Measurements from ENCODE around the gene CLSTN2. TPM values are rescaled to one million over a fixed set of nuclear protein-coding genes. Genes with fewer than 3 reads are reported as not detected.

CLSTN2 gene
- total and polyA plus RNA-seq, 8 donors: 0.31 to 1.1 (median 0.61) TPM

DNA sequence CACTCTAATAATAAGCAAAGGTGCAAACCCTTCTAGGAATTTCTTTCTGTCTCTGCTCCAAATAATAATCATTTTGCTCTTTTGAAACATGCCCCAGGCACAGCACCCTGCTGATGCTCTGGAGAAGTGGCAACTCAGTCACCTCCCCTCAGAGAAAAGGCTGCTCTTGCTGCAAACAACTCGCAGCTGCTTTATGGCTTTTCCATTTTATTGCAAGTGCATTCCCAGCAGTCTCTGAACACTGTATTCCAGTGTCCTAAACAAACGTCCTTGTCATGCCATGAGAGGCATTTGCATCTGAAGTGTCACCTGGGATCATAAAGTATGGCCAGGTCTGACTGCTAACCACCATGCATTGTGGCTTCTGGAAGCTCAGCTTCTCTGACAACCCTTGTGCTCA, 384.8 kb downstream of the CLSTN2 start:
- no peak for ATAC-seq
- no peaks in the 10 kb centered on the region for H3K9me3 ChIP-seq

DNA sequence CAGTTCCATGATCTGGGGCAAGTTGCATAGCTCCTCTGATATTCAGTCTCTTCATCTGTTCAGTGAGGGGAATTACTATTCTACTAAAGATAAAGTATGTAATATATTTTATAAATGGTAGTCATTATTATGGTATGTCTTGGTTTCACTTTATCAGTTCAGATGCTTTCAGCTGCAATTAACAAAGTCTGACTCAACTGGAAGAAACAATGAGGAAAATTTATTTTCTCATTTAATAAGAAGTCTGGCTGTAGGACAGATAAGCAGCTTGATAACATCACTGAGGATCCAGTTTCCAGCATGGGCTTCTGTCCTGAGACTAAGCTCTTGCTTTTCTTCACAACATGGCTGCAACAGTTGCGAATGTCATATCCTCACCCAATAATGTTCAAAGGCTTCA, 388.6 kb downstream of the CLSTN2 start:
- TF ChIP-seq, protein P1, sequence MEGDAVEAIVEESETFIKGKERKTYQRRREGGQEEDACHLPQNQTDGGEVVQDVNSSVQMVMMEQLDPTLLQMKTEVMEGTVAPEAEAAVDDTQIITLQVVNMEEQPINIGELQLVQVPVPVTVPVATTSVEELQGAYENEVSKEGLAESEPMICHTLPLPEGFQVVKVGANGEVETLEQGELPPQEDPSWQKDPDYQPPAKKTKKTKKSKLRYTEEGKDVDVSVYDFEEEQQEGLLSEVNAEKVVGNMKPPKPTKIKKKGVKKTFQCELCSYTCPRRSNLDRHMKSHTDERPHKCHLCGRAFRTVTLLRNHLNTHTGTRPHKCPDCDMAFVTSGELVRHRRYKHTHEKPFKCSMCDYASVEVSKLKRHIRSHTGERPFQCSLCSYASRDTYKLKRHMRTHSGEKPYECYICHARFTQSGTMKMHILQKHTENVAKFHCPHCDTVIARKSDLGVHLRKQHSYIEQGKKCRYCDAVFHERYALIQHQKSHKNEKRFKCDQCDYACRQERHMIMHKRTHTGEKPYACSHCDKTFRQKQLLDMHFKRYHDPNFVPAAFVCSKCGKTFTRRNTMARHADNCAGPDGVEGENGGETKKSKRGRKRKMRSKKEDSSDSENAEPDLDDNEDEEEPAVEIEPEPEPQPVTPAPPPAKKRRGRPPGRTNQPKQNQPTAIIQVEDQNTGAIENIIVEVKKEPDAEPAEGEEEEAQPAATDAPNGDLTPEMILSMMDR (IDR thresholded peaks at IDR 0.05): no peak
- Histone ChIP-seq H3K4me1 (no peaks in the 10 kb centered on the region), H3K27ac (no peak overlapping the region), H3K9me3 (no peaks in the 10 kb centered on the region), H3K36me3 (no peaks in the 10 kb centered on the region), H3K4me3 (no peak overlapping the region), H3K27me3 (no peaks in the 10 kb centered on the region)
- intact Hi-C loops (cut with DNase I): no loop called here
- ATAC-seq: no peak
- no peak for DNase-seq

More for the DNA sequence above, 384.8 kb downstream of the CLSTN2 start:
- no peak for DNase-seq
- intact Hi-C loops (cut with DNase I): no loop called here
- H3K27me3 ChIP-seq: no peaks in the 10 kb centered on the region
- TF ChIP-seq, protein P1 (IDR thresholded peaks at IDR 0.05): no peak
- no peak overlapping the region for H3K4me3 ChIP-seq
- no peaks in the 10 kb centered on the region for H3K36me3 ChIP-seq
- H3K27ac ChIP-seq: no peak overlapping the region
- H3K4me1 ChIP-seq: no peaks in the 10 kb centered on the region

DNA sequence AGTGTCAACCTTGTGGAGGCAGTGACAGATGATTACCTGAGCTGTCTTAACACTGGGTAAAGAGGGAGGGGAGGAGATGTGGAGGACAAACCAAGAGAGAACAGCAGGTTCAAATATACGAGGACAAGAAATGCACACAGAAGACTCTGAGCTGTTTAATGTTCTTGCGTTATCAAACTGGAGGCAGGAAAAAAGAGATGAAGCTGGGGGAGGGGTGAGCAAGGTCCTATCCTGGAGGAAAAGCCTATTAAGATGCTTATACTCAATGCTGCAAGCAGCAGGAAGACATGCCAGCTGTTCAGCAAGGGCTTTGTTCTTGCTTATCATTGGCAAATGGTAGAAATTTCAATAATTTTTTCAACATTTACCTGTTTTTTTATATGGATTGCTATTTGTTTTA, 397.1 kb downstream of the CLSTN2 start:
- Histone ChIP-seq H3K36me3 (no peaks in the 10 kb centered on the region), H3K4me1 (no peaks in the 10 kb centered on the region), H3K9me3 (no peaks in the 10 kb centered on the region), H3K27me3 (no peaks in the 10 kb centered on the region), H3K4me3 (no peak overlapping the region), H3K27ac (no peak overlapping the region)
- intact Hi-C loops (cut with DNase I): no loop called here
- TF ChIP-seq, protein P1 (IDR thresholded peaks at IDR 0.05): no peak
- no peak for ATAC-seq
- DNase-seq: no peak

DNA sequence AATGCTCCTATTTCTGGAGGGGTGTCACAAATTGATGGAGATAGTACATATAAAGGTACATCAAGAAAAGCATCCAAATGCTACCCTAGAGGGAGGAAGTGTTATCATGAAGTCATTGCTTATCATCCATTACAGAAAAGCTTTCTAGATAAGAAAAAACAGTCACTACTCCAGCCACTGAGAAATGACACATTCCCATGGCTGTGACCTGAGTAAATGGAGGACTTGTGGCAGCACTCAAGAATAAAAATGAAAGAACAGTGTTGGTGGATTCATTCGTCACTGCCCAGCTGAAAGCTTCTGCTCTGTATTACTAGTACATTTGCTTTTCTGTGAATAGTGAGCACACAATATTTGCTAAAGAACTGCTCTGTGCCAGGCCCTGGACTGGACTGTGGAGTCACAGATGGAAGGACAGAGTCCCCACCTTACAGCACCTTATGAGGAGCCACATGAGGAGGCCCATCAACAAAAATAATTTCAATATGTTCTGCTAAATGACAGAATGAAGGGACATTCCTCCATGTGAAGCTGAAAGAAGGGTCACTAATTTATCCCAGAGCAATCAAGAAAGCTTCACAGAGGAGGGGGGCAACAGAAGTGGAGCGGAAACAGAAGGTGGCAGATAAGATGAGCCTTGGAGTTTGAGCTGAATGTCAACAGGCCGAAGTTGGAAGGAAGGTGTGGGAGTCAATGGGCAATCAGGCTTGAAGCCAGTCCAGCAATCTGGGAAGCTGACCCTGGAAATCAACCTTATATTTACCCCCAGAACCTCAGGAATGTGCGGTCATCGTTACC, 399.3 kb downstream of the CLSTN2 start:
- H3K4me1 ChIP-seq: no peaks in the 10 kb centered on the region
- intact Hi-C loops (cut with DNase I): no loop called here
- no peaks in the 10 kb centered on the region for H3K27me3 ChIP-seq
- no peaks in the 10 kb centered on the region for H3K36me3 ChIP-seq
- TF ChIP-seq, protein P1 (IDR thresholded peaks at IDR 0.05): no peak
- H3K27ac ChIP-seq: no peak overlapping the region
- no peaks in the 10 kb centered on the region for H3K9me3 ChIP-seq
- H3K4me3 ChIP-seq: no peak overlapping the region
- DNase-seq (no peak), ATAC-seq (no peak)

DNA sequence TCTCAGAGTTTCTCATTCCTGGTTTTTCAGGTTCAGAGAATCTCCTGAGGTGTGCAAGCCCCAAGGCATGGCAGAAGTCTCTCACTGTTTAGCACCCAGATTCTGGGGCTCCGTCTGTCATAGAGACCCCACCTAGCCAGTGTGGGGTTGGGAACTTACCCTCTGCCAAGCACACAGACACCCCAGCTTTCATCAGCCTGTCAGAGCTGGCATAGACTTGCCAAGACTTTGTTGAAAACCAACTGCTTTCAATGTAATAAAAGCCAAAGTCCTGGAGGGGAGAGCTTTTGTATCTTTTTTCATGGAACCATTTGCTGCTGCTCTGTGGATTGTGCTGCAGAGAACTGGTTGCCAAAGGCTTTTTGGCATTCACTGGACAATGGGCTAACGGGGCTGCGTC, 401.5 kb downstream of the CLSTN2 start:
- Histone ChIP-seq H3K36me3 (no peaks in the 10 kb centered on the region), H3K4me3 (no peak overlapping the region), H3K9me3 (no peaks in the 10 kb centered on the region), H3K4me1 (no peaks in the 10 kb centered on the region), H3K27ac (no peak overlapping the region), H3K27me3 (no peaks in the 10 kb centered on the region)
- ATAC-seq (no peak), DNase-seq (no peak)
- TF ChIP-seq, protein P1 (IDR thresholded peaks at IDR 0.05): no peak
- intact Hi-C loops (cut with DNase I): no loop called here
